Measurements from ENCODE around the gene GRK3.
"Not testable (repeated sequence)": the region's sequence is repeated elsewhere in the genome, so short reads cannot be mapped to it uniquely, and the experiment has no call there.

DNA sequence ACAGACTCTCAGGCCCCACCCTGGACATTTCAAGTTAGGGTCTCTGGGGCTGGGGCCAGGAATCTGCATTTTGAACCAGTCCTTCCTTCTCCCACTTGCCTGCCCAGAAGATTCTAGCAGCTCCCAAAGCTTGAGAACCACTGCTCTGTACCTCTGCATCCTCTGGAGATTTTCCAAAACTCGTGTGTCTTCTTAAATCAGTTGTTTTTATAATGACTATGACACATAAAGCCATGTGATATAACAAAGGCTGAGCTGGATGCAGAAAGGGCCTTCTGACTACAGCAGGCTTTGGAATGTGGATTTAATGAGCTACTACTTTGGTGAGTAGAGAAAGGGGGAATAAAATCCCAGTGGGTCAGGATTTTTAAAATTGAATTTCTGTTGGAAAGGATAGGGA lies 37.5 kb upstream of the GRK3 start:
- TF ChIP-seq, protein P1, sequence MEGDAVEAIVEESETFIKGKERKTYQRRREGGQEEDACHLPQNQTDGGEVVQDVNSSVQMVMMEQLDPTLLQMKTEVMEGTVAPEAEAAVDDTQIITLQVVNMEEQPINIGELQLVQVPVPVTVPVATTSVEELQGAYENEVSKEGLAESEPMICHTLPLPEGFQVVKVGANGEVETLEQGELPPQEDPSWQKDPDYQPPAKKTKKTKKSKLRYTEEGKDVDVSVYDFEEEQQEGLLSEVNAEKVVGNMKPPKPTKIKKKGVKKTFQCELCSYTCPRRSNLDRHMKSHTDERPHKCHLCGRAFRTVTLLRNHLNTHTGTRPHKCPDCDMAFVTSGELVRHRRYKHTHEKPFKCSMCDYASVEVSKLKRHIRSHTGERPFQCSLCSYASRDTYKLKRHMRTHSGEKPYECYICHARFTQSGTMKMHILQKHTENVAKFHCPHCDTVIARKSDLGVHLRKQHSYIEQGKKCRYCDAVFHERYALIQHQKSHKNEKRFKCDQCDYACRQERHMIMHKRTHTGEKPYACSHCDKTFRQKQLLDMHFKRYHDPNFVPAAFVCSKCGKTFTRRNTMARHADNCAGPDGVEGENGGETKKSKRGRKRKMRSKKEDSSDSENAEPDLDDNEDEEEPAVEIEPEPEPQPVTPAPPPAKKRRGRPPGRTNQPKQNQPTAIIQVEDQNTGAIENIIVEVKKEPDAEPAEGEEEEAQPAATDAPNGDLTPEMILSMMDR (IDR thresholded peaks at IDR 0.05), result not testable (repeated sequence)
- TF ChIP-seq POLR2A (IDR thresholded peaks at IDR 0.05), result not testable (repeated sequence)
